BLaER1 treated with 17β-estradiol and CSF1 and Interleukin-3, amounts not matched to agents 10 nM and 100 nM (cell line): ENCODE results near the gene BSPRY.

ENCODE experiments used
- H3K27ac ChIP-seq, 11 experiments: shearing (Covaris generic); formaldehyde crosslinking; 2 replicates each; pipeline ENCODE4 v1.8.1; 2022
- H3K27me3 ChIP-seq, 11 experiments: shearing (Covaris generic); formaldehyde crosslinking; 2 replicates each; pipeline ENCODE4 v1.8.1; 2022
- H3K36me3 ChIP-seq, 11 experiments: shearing (Covaris generic); formaldehyde crosslinking; 2 replicates each; pipeline ENCODE4 v1.8.1; 2022
- H3K4me1 ChIP-seq, 10 experiments: shearing (Covaris generic); formaldehyde crosslinking; 2 replicates each; pipeline ENCODE4 v1.8.1; 2022
- H3K4me2 ChIP-seq, 11 experiments: shearing (Covaris generic); formaldehyde crosslinking; 2 replicates each; pipeline ENCODE4 v1.8.1; 2022
- H3K4me3 ChIP-seq, 10 experiments: shearing (Covaris generic); formaldehyde crosslinking; 2 replicates each; pipeline ENCODE4 v1.8.1; 2022
- H3K9ac ChIP-seq, 11 experiments: shearing (Covaris generic); formaldehyde crosslinking; 2 replicates each; pipeline ENCODE4 v1.8.1; 2022
- H3K9me3 ChIP-seq, 11 experiments: shearing (Covaris generic); formaldehyde crosslinking; replicated peaks in 1 of 11; 2 replicates each; pipeline ENCODE4 v1.8.1; 2022
- H4K20me1 ChIP-seq, 11 experiments: shearing (Covaris generic); formaldehyde crosslinking; 2 replicates each; pipeline ENCODE4 v1.8.1; 2022
- Cebpa-rat ChIP-seq, 11 experiments: shearing (Covaris generic); IDR thresholded peaks; 2 replicates each; pipeline ENCODE4 v1.8.1; 2022

The BSPRY gene

DNA sequence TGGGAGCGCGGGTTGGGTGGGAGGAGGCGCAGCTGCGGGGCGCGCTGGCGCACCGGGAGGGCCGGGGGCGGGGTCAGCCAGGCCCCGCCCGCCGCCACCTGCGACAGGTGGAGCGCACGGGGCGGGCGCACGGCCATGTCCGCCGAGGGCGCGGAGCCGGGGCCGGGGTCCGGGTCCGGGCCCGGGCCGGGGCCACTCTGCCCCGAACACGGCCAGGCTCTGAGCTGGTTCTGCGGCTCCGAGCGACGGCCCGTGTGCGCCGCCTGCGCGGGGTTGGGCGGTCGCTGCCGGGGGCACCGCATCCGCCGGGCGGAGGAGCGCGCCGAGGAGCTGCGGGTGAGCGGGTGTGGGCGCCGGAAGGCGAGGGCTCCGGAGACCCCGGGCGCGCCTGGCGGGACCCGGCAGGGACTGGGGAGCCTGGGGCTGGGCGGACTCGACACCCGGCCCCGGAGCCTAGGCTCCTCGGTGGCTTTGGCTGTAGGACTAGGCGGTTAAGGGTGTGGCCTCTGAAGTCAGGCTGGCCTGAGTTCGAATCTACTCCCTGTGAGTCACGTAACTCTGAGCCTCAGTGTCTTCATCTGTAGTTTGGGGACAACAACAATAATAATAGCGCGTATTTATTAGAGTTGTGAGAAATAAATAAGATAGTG lies at the start of gene BSPRY:
Gene BSPRY, plus strand, starts transcription at position 97 of the 650 bp plus-strand sequence. Its CDS starts 39 bp downstream, at position 136.
- H3K4me3 ChIP-seq = peak within 1 kb of the TSS; percentile 65 to 75 (median 68)
- no peaks in the 10 kb centered on the region for H4K20me1 ChIP-seq
- peaks cover 19 to 31% (median 25%) of the 10 kb centered on the region in 10 experiments for H3K4me1 ChIP-seq
- no peak for TF ChIP-seq Cebpa-rat (IDR thresholded peaks at IDR 0.05)
- H3K4me2 ChIP-seq = peak within 1 kb of the TSS; percentile 89 to 99 (median 93)
- H3K9me3 ChIP-seq = no peaks in the 10 kb centered on the region
- no peaks in the 10 kb centered on the region for H3K36me3 ChIP-seq
- peaks cover 11 to 25% (median 19%) of the 10 kb centered on the region in 11 experiments; a peak in 21 of 22 replicates for H3K27me3 ChIP-seq
- peak within 1 kb of the TSS; percentile 34 to 64 (median 54); a peak in 21 of 22 replicates for H3K27ac ChIP-seq
- H3K9ac ChIP-seq = peak within 1 kb of the TSS; percentile 56 to 83 (median 72)

DNA sequence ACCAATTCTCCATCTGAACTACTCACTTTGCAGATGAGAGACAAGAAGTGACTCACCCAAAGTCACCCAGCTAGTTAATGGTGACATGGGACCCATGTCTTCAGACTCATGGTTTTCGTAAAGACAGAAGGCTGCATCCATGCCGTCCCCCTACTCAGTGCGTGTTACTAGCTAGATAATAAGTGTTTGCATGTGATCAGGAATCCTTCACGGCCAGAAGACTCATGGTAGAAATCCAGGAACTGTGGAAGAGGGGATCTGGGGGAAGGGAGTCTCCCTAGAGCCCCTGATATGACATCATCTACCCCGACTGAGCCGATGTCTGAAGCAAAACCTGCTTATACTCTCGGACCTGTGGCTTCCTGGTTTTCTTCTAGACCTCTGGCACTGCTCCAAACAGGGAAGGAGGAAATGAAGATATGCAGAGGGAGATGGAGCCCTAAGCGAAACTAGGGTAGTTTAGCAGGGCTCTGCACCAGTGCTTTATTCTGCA lies 49.5 kb upstream of the BSPRY start:
- peaks cover 0 to 3% (median 0%) of the 10 kb centered on the region in 11 experiments; a peak in 1 of 22 replicates for H4K20me1 ChIP-seq
- TF ChIP-seq Cebpa-rat (IDR thresholded peaks at IDR 0.05) = no peak
- H3K36me3 ChIP-seq = peaks cover 0 to 4% (median 0%) of the 10 kb centered on the region in 11 experiments; a peak in 4 of 22 replicates
- H3K27me3 ChIP-seq = no peaks in the 10 kb centered on the region
- no peak overlapping the region for H3K9ac ChIP-seq
- 0 out of 22 replicates have a peak overlapping the region, but pooled peaks of 1 of the 11 experiments have one; percentile 13 for H3K27ac ChIP-seq
- H3K4me2 ChIP-seq = peak overlapping the region; percentile 7 to 63 (median 41); a peak in 18 of 22 replicates
- H3K4me1 ChIP-seq = peaks cover 8 to 21% (median 11%) of the 10 kb centered on the region in 10 experiments; a peak in 19 of 20 replicates
- no peaks in the 10 kb centered on the region for H3K9me3 ChIP-seq
- H3K4me3 ChIP-seq = no peak overlapping the region

DNA sequence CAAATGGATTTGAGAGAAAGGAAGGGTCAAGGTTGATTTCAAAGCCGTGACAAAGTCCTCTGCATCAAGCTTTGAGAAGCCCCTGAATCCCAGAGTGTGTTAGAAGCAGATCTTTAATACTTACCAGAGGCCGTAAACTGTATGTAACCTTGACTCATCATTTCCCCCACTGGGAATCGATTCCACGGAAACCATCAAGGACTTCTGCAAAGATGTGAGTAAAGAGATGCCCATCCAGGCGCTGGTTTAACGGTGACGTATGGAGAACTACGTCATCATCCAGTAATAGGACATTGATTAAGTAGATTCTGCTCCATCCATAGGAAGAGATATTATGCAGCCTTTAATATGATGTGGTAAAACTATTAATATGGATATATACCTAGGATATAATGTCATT lies 47.8 kb upstream of the BSPRY start:
- no peak overlapping the region for H3K27ac ChIP-seq
- TF ChIP-seq Cebpa-rat (IDR thresholded peaks at IDR 0.05) = no peak

DNA sequence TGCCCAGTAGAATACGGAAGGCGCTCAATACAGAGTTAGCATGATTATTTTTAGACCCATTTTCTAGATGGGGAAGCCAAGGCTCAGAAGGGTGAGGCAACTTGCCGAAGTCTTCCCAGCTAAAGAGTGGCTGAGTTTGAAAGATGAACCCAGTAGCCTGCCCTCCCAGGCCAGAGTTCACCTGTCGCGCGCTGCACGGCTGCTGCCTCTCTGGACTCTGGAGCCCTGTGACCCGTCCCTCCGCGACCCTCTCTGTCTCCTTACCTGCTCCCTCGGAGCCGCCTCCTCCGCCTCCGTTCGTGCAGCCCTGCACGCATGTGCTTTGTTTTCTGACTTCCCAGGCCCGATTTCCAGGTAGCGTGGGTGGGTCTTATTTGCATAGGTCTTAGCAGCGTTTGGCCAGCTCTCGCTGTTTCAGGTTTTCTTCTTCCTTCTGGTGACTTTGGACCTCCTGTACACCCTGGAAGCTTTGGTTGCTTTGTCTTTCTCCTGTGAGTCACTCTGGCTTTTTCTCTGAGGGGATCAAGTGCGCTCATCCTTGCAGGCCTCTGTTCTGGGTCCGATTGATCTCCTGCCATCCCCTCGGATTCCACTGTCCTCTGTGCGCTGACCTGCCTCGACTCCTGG lies 46.4 kb upstream of the BSPRY start, which contains the start of gene RNF183:
Gene RNF183, minus strand, starts transcription at position 585 of the 627 bp plus-strand sequence. CDS start 5,192 bp downstream, outside the sequence.
- Histone ChIP-seq H3K9ac (no peak within 1 kb of the TSS), H3K4me2 (no peak within 1 kb of the TSS)
- no peak for TF ChIP-seq Cebpa-rat (IDR thresholded peaks at IDR 0.05)

More for the DNA sequence above, 47.8 kb upstream of the BSPRY start:
- H3K9me3 ChIP-seq = no peaks in the 10 kb centered on the region
- H3K36me3 ChIP-seq = no peaks in the 10 kb centered on the region
- H3K4me2 ChIP-seq = peak overlapping the region in 3 of 11 experiments; percentile 7 to 36 (median 9); a peak in 1 of 22 replicates
- no peaks in the 10 kb centered on the region for H4K20me1 ChIP-seq
- H3K27me3 ChIP-seq = no peaks in the 10 kb centered on the region
- H3K9ac ChIP-seq = no peak overlapping the region
- H3K4me3 ChIP-seq = no peak overlapping the region
- H3K4me1 ChIP-seq = peaks cover 8 to 21% (median 11%) of the 10 kb centered on the region in 10 experiments; a peak in 19 of 20 replicates

DNA sequence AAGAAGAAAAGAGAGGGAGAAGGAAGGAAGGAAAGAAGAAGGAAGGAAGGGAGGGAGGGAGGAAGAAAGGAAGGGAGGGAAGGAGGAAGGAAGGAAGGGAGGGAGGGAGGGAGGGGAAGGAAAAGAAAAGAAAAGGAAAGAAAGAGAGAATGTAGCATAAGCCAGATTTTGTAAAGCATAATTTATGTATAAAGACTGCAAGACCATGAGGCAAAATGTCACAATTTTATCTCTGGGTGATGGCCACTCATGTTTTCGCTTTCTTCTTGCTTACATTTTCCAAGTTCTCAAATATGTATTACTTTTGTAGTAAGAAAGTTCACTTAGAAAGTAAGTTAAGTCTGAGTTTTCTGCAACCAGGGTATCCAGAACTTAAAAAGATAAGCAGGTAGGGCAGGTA lies 42.8 kb upstream of the BSPRY start:
- Histone ChIP-seq H3K36me3 (no peaks in the 10 kb centered on the region), H3K4me2 (no peak overlapping the region), H3K4me1 (peaks cover 0 to 3% (median 0%) of the 10 kb centered on the region in 10 experiments; a peak in 1 of 20 replicates), H3K27me3 (no peaks in the 10 kb centered on the region), H3K4me3 (no peak overlapping the region), H3K9ac (no peak overlapping the region), H4K20me1 (no peaks in the 10 kb centered on the region), H3K9me3 (no peaks in the 10 kb centered on the region), H3K27ac (no peak overlapping the region)
- no peak for TF ChIP-seq Cebpa-rat (IDR thresholded peaks at IDR 0.05)

More for the DNA sequence above, 46.4 kb upstream of the BSPRY start, which contains the start of gene RNF183:
- no peaks in the 10 kb centered on the region for H4K20me1 ChIP-seq
- H3K4me1 ChIP-seq = peaks cover 8 to 21% (median 11%) of the 10 kb centered on the region in 10 experiments; a peak in 19 of 20 replicates
- no peak within 1 kb of the TSS for H3K4me3 ChIP-seq
- no peaks in the 10 kb centered on the region for H3K9me3 ChIP-seq
- no peak within 1 kb of the TSS for H3K27ac ChIP-seq
- H3K27me3 ChIP-seq = no peaks in the 10 kb centered on the region
- H3K36me3 ChIP-seq = no peaks in the 10 kb centered on the region

DNA sequence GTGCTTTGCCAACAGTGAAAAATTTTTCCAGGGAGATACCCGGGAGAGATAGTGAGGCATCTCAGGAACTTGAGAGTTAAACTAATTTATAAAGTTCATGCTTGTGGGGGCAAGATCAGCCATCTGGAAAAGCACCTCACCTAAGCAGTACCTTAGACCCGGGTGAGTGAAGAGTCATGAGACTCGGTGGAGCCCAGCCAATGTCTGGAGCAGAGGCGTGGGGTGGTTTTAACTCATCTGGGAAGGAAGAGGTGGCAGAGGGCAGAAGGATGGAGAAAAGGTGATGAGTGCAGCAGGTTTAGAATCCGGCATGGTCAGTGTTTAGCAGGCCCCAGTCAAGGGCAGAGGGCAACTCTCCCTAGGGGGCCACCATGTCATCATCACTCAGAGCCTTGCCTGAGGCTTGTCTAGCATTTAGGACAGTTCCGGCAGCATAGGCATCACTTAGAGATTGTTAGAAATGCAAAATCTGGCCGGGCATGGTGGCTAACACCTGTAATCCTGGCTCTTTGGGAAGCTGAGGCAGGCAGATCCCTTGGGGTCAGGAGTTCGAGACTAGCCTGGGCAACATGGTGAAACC lies 41.9 kb upstream of the BSPRY start:
- Histone ChIP-seq H3K9me3 (no peaks in the 10 kb centered on the region), H3K36me3 (no peaks in the 10 kb centered on the region), H3K27me3 (no peaks in the 10 kb centered on the region), H3K4me2 (no peak overlapping the region), H3K27ac (no peak overlapping the region), H4K20me1 (no peaks in the 10 kb centered on the region), H3K4me3 (no peak overlapping the region), H3K9ac (no peak overlapping the region), H3K4me1 (no peaks in the 10 kb centered on the region)
- TF ChIP-seq Cebpa-rat (IDR thresholded peaks at IDR 0.05) = no peak

DNA sequence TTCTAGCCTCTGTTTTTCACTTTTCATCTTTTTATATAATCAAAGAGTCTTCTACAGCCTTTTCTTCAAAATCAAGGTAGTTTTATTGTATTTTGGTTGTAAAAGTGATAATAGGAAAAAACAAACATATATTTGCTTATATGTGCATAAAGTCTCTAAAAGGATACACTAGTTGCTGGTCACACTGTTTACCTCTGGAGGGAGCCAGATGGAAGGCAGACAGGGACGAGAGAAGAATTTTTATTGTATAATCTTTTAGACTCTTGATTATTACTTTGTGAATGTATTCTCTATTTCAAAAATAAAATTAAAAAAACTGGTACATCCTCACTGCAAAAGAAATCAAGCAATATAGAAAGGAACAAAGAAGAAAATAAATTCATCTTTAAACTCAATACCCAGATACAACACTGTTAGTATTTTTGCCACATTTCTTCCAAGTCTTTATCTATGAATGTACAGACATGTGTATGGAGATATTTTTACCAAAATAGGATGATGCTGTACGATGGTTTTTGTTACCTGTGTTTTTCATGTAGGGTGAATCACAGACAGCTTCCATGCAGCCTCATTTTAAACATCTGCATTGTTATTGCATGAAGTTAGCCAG lies 40.0 kb upstream of the BSPRY start:
- no peak overlapping the region for H3K4me3 ChIP-seq
- TF ChIP-seq Cebpa-rat (IDR thresholded peaks at IDR 0.05) = no peak
- H3K4me1 ChIP-seq = no peaks in the 10 kb centered on the region
- H3K4me2 ChIP-seq = no peak overlapping the region
- H4K20me1 ChIP-seq = no peaks in the 10 kb centered on the region
- H3K27me3 ChIP-seq = no peaks in the 10 kb centered on the region
- H3K9ac ChIP-seq = no peak overlapping the region
- no peaks in the 10 kb centered on the region for H3K36me3 ChIP-seq
- no peaks in the 10 kb centered on the region for H3K9me3 ChIP-seq
- no peak overlapping the region for H3K27ac ChIP-seq

DNA sequence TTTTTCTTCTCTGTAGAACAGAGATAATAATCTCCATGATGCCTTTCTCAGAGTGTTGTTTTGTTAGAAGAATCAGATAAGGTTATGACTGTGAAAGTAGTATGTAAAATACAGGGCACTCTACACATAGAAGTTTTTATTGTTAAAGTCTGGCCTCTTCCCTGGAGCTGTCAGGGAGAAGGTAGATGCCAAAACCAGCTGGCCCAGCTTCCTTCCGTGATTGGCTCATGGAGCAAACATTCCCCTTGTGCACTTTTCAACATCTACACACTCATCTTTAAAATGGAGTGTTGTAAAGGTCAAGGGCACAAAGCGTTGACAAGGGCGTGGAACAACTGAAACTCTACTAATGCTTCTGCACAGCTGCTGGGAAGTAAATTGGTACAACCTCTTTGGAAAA lies 38.8 kb upstream of the BSPRY start:
- no peak overlapping the region for H3K27ac ChIP-seq
- no peak for TF ChIP-seq Cebpa-rat (IDR thresholded peaks at IDR 0.05)
- H3K9me3 ChIP-seq = no peaks in the 10 kb centered on the region

DNA sequence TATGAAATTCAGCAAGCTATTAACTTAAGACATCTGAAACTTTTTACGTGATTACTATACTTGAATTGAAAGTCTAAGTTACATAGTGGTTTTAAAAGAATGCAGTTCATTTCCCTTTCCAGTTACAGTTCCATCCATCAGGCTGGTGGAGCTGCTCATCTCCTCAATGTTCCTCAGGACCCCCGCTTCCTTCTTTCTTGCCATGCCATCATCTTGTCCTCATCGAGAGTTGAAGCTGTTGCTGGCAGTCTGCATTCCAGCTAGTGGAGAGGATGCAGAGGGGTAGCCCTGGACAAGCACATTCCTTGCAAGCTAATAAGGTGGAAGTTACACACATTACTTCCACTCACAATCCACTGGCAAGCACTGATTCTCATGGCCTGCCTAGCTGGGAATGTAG lies 37.4 kb upstream of the BSPRY start:
- Histone ChIP-seq H3K9ac (no peak overlapping the region), H3K27ac (no peak overlapping the region), H3K9me3 (no peaks in the 10 kb centered on the region), H3K27me3 (no peaks in the 10 kb centered on the region; a peak in 1 of 22 replicates), H3K4me3 (no peak overlapping the region), H3K4me2 (no peak overlapping the region), H4K20me1 (no peaks in the 10 kb centered on the region), H3K4me1 (no peaks in the 10 kb centered on the region), H3K36me3 (no peaks in the 10 kb centered on the region)
- no peak for TF ChIP-seq Cebpa-rat (IDR thresholded peaks at IDR 0.05)

More for the DNA sequence above, 38.8 kb upstream of the BSPRY start:
- Histone ChIP-seq H3K27me3 (no peaks in the 10 kb centered on the region; a peak in 1 of 22 replicates), H3K4me2 (no peak overlapping the region), H3K36me3 (no peaks in the 10 kb centered on the region), H3K4me1 (no peaks in the 10 kb centered on the region), H4K20me1 (no peaks in the 10 kb centered on the region), H3K9ac (no peak overlapping the region), H3K4me3 (no peak overlapping the region)
